Stimulated activated CD4-positive, alpha-beta T cell treated with anti-CD3 and anti-CD28 coated beads, Interleukin-2, amount 100 ng/mL, for 48 hours (primary cell): Measurements from ENCODE around the gene TSHZ2.
"Not testable (repeated sequence)": the region's sequence is repeated elsewhere in the genome, so short reads cannot be mapped to it uniquely, and the experiment has no call there.

Experiments
- DNase-seq, 2 donors: peaks; one replicate each; pipeline ENCODE4 v3.0.0-alpha.2; 2020

TSHZ2 gene

GRCh38 chr20:53088786-53089185, 116.6 kb downstream of the TSHZ2 start:
- DNase-seq, result no peak

GRCh38 chr20:53089851-53090250, 117.7 kb downstream of the TSHZ2 start:
- DNase-seq, result not testable (repeated sequence)

- no peak for DNase-seq
Measured at GRCh38 chr20:53091789-53092188, 119.6 kb downstream of the TSHZ2 start.

GRCh38 chr20:53092772-53093300, 120.7 kb downstream of the TSHZ2 start:
- no peak for DNase-seq

- no peak for DNase-seq
Measured at GRCh38 chr20:53097371-53097770, 125.2 kb downstream of the TSHZ2 start.

- no peak for DNase-seq
Measured at GRCh38 chr20:53097791-53098190, 125.6 kb downstream of the TSHZ2 start.

- no peak for DNase-seq
Measured at GRCh38 chr20:53098621-53099020, 126.5 kb downstream of the TSHZ2 start.

- DNase-seq, result no peak
Measured at GRCh38 chr20:53099856-53100255, 127.7 kb downstream of the TSHZ2 start.

- no peak for DNase-seq
Measured at GRCh38 chr20:53100476-53100911, 128.3 kb downstream of the TSHZ2 start.

- DNase-seq, result no peak
Measured at GRCh38 chr20:53101992-53102760, 130.0 kb downstream of the TSHZ2 start.

GRCh38 chr20:53103124-53103523, 131.0 kb downstream of the TSHZ2 start:
- DNase-seq, result no peak

GRCh38 chr20:53104884-53105283, 132.7 kb downstream of the TSHZ2 start:
- no peak for DNase-seq

- DNase-seq, result no peak
Measured at GRCh38 chr20:53116733-53117132, 144.6 kb downstream of the TSHZ2 start.

- no peak for DNase-seq
Measured at GRCh38 chr20:53122853-53123252, 150.7 kb downstream of the TSHZ2 start.

GRCh38 chr20:53124075-53124551, 152.0 kb downstream of the TSHZ2 start:
- DNase-seq, result no peak

GRCh38 chr20:53124803-53125202, 152.6 kb downstream of the TSHZ2 start:
- no peak for DNase-seq

GRCh38 chr20:53126185-53126584, 154.0 kb downstream of the TSHZ2 start:
- DNase-seq, result no peak

GRCh38 chr20:53127027-53127426, 154.9 kb downstream of the TSHZ2 start:
- DNase-seq, result no peak

GRCh38 chr20:53128004-53128403, 155.8 kb downstream of the TSHZ2 start:
- no peak for DNase-seq

GRCh38 chr20:53129563-53129962, 157.4 kb downstream of the TSHZ2 start:
- no peak for DNase-seq

- DNase-seq, result no peak
Measured at GRCh38 chr20:53130795-53131194, 158.6 kb downstream of the TSHZ2 start.

GRCh38 chr20:53133125-53133524, 161.0 kb downstream of the TSHZ2 start:
- DNase-seq, result no peak

- DNase-seq, result no peak
Measured at GRCh38 chr20:53133628-53134027, 161.5 kb downstream of the TSHZ2 start.

GRCh38 chr20:53136473-53136872, 164.3 kb downstream of the TSHZ2 start:
- no peak for DNase-seq
